C1 segment of cervical spinal cord (tissue), 14 donors: ENCODE measurements around the gene ITPK1.

Experiments used
- DNase-seq, 14 donors: peaks; one replicate each; lab custom pipeline; 2025; lab: John Stamatoyannopoulos, UW

Gene ITPK1

GRCh38 chr14:92953526-92953925 is 162.2 kb downstream of the ITPK1 start:
- no peak for DNase-seq

DNA sequence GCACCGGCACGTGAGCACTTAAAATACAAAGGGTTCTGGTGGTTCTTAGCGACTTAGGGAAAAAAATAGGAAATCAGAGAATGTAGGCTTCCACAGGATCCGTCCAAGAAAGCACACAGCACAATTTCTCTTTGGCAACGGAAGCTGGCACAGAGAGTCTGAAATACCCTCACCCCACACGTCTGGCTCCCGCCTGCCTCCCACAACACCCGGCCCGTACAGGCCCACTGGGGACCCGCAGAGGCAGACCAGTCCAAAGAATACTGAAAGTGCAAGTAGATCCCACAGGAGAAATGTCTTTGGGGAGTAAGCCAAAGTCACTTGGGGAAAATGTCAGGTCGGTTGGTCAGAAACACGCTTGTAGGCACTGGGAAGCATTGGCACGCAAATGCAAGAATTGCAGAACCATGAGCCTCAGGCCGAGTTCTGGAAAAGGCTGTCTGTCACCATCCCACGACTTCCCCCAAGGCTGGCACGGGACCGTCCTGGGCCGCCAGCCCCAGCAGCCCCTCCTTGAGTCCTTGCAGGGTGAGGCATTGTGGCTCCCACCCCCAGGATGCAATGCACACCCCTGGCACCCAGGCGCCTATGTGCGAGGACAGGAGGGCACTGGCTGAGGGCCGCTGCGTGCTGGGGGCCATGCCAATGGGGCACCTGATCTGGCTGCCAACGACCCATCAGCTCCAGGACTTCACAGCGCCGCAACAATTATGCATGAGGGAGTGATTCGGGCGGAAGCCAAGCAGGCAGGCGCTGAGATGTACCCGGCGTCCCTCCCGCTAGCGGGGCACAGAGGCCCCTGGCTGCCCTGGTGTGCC is 163.0 kb downstream of the ITPK1 start:
- peak in 5 of 14 donors; percentile 22 to 44 (median 32) for DNase-seq

DNA sequence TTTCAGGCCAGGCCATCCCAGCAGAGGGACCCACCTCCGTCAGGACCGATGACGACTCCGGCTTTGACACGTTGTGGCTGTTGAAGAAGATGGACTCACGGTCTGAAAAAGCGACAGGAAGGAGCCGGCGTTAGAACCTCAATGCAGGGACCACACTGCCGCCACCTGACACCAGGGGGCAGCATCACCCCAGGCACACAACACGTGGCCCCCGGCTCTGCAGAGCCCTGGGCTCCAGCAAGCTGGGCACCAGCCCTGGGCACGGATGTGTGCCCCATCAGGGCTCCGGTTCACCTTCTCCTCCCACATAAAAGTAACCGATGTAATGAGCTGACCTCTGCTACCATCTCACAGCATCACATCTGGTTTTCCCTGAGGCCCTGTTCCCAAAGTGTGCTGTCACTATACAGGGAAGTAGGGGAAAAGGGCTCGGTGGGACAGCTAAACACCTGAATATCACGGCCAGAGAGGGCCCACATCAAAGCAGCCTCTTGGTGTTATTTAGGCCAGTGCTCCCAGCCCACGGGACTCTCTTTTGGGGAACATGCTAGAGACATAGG is 163.7 kb downstream of the ITPK1 start:
- peak in 13 of 14 donors; percentile 25 to 88 (median 71) for DNase-seq

DNA sequence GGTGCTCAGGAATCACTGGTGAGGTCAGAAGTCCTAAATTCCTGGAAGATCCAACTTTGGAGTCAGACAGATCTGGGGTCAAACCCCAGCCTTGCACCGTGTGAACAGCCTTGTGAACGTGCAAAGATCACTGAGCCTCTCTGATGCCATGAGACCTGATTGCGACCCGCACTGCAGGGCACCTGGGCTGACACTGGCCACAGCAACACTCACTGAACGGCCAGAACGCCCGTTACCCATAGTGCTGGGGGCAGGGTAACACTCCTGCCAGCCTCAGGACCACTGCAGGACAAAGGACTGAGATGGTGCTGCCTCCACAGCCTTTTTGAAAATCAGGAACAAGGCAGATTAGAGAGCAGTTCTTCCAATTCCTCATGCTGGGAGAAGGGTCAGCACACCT is 164.5 kb downstream of the ITPK1 start:
- no peak for DNase-seq

DNA sequence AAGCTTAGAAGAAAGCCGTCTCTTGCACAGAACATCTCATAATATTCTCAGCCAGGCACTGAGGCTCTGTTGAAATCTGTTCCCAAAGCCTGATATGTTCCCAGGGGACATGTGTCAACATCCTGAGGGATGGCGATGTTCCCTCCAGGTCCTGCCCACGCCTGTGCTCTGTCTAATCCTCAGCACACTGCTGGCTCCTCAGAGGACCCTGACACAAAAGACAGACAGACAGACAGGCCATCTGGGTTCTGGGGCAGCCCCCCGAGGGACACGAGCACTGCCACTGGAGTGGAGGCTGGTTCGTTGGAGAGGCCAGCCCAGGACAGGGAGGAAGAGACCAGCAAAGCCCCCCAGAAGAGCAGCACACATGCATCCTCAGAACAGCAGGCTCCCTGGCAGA is 165.0 kb downstream of the ITPK1 start:
- no peak for DNase-seq

DNA sequence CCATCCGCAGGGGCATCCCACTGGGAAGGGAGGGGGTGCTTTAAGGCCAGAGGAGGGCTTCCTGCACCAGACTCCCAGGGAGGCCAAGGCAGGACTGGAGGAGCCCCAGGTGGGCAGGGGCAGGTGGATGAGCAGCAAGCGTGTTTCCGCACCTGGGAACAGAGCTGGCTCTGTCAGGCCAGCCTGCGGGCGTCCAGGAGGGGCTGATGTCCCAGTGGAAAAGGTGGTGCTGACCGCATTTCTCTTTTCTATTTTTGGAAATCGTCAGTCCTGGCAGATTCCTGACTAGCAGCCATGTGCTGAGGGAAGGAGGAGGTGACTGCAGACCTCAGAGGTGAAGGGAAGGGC is 165.6 kb downstream of the ITPK1 start:
- DNase-seq = no peak

GRCh38 chr14:92949496-92950192 is 166.1 kb downstream of the ITPK1 start:
- DNase-seq = no peak

DNA sequence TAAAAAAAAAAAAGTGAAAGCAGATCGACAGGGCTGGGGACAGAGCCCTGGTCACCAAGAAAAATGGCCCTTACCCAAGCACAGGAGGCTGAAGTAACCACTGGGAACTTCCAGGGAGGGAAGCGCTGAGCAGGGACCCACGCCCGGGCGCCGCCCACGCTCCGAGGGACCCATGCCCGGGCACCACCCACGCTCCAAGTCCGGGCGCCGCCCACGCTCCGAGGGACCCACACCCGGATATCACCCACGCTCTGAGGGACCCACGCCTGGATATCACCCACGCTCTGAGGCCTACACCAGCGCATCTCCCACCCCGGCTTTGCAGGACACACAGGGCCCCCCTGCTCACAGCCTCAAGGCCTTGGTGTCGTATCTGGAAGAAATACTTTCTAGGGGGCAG is 167.1 kb downstream of the ITPK1 start:
- DNase-seq = no peak

GRCh38 chr14:92946847-92947545 is 168.7 kb downstream of the ITPK1 start:
- DNase-seq = peak in 1 of 14 donors; percentile 12

DNA sequence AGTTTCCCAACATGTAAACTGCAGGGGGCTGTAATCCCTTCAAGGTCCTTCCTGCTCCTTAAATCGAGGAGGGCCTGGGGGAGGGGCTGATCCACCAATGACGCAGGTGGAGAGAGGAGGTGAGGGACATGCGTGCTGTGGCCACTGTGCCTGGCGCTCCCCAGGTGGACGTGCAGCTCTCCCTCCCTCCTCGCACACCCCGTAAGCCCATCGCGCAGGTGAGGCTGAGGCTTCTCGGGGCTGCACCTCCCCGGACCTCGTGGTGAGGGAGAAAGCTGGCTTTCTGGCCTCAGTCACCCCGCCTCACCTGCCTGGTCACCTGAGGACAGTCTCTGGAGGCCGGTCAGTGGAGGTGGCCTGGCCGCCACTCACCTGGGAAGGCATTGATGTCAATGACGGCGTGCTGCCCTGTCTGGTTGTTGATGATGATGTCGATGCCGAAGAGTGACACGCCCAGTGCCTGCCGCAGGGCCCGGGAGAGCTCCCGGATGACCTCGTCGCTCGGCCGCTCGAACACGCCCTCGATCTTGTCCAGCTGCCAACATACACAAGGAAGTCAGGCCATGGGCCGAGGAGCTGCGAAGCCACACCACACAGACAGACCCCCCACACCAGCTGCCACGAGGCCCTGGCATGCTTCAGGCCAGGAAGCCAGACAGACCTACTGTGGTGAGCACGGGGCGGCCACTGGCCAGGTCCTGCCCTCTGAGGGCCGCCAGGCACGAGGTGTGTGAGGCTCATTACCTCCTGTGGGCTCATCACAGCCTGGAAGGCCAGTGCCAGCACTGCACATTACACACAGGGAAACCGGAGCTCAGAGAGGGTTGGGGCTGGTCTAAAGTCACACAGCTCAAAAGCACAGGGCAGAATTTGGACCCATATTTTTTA is 169.5 kb downstream of the ITPK1 start:
- no peak for DNase-seq

DNA sequence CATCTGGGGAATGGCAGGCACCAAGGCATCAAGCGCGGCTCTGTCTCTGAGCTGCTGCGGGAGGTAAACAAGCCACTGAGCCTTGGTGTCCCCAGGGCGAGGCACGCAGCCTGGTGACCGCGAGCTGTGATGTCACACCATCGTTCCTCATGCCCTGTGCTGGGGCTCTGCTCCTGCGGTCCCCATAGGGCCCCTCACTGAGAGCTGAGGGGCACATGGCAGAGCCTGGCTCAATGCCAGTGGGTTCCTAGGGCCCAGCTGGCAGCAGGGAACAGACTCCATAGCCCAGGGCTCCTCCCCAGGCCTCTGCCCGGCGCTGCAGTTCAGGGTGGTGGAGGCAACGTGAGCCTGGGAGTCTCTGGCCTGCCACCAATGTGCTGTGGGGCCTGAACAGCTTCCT is 170.2 kb downstream of the ITPK1 start:
- DNase-seq = no peak

DNA sequence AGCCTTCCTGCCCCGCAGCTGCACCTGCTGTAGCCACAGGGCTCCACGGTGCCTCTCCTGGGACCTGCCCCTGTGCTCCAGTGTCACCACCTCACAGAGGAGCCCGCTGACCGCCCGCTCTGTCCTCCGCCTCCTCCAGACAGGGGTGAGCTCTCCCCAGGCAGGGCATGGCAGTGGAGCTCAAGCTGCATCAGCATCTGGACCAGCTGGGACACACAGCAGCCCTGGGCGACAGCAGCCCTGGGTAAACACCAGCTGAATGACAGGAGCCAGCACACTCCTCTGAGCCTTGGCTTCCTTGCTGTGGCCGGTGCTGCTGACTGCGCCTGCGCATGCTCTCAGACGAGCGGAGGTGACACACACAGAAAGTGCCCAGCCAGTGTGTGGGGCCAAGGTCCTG is 170.7 kb downstream of the ITPK1 start:
- DNase-seq = no peak

DNA sequence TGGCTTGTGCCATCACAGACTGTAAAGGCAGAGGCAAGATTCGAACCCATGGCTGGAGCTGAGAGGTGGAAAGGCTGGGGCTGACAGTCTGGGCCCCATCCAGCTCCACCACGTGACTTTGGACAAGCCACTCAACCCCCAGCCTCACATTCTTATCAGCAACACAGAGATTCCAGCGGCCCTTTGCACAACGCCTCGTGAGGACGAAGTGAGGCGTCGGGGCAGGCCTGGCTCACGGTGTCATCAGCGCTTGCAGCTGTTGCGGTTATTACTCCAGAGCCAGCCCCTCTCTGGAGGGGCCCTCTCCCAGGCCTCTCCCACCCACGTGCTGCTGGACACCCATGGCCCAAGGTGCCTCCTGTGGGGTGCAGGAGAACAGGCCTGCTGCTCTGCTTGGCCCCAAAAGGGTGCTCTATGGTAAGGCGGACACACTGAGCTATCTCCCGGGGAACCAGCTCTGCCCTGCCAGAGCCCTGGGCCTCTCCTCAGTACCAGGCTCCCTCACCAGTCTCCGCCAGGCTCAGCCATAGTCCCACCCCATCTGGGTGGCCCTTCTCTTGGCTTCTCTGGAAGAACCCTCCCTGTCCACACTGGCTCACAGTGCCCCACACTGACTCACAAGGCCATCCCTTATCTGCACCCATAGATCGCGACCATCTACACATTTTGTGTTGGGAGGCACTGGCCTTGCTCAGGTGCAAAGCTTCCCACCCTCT is 171.7 kb downstream of the ITPK1 start:
- no peak for DNase-seq

DNA sequence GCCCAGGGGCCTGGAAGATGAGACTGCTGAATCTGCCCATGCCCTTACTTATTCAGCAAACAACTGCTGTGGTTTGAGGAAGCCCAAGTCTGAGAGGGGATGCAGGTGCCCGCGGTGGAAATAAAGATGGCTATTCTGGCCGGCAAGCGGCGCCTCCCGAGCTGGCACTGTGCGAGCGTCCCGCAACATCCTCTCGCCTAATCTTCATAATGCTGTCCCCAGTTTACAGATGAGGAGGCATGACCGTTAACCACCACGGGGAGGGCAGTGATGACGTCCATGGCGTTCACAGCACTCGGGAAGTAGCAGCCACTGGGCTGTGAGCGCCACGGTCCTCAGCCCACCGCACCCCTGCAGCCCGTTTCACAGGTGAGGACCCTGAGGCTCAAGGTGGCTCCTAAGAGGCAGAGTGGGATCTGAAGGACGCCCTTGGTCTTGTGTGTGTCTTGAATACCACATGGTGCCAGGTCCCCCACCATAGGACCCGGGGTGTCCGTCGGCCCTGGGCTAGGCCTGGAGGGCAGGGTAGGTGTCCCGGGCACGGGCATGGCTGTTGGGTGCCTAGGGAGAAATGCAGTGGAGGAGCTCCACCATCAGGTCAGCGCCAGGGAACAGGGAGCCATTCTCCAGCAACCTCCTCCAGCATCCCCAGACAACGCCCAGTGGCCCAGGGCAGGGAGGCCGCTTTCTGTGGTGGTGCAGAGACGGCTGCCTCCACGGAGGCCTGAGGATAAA is 172.6 kb downstream of the ITPK1 start:
- no peak for DNase-seq

DNA sequence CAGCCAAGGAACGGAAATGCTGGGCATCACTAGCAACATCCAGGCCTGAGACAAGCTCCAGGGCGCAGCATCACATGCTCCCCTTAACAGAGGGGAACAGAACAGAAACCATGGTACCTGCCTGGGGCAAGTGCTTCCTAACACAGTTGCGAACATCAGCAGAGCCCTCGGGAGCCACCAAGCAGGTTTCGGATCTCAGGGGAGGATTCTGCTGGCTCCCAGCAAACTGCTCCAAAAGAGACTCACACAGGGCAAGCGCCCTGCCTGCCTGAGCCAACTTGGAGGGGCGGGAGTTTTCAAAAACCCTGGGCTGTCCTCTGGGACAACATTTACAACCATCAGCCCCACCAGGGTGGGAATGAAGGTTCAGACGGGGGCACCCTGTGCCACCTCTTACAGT is 173.1 kb downstream of the ITPK1 start:
- DNase-seq = no peak

DNA sequence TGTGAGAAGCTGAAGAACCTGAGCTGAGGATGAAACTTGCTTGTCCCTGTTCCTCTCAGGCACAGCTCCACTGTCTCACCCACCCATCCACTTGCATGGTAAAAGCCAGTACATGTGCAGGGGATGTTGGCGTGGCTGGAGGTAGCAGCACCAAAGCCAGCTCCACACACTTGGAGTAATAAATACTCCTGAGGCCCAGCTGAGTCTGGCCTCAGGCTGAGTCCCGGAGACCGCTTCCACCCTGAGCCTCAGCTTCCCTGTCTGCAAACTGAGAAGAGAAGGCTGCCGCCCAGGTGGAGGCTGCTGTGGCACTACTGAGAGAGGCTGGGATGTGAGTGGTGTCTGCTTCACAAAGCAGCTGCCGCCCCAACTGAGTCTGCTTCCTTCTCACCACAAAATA is 173.6 kb downstream of the ITPK1 start:
- DNase-seq = no peak

DNA sequence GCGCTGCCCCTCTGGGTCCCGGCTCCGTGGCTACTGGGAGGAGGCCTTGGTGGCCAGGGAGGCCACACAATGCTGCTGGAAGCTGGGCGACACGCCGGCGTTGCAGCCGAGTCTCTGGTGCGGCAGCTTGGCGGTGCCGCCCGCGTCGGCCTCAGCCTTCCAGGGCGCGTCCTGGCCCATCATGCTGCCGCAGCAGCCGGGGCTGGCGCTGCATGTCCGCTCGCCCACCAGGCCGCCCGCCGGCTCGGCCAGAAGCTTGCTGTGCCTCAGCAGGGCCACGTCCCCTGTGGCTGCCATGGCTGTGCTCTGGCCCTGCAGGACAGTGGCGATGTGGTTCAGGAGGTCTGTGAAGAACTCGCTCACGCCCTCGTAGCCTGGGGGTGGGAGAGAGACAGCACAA is 174.2 kb downstream of the ITPK1 start:
- DNase-seq = no peak

GRCh38 chr14:92940543-92940942 is 175.2 kb downstream of the ITPK1 start:
- DNase-seq = no peak

DNA sequence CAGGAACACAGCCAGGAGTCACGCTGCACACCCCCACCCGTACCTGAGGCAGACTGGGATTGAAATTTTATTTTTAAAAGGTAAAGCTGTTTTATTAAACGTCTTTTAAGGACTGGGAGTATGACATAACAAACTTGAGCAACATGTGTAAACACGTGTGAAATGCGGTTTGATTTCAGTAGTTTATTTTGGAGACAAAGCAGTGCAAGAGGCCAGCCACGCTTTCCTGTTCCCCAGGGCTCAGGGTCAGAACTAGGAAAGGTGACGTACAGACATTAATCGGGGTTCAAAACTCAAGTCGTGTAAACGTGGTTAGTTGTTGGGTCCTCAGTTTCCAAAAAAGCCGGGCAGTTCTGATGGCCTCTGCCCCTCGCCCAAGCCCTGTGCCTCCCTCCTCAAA is 176.0 kb downstream of the ITPK1 start:
- no peak for DNase-seq
